Measurements from ENCODE around the gene ASGR1. TPM values are rescaled to one million over a fixed set of nuclear protein-coding genes. Genes with fewer than 3 reads are reported as not detected.
"Not testable (repeated sequence)": the region's sequence is repeated elsewhere in the genome, so short reads cannot be mapped to it uniquely, and the experiment has no call there.

The ASGR1 gene
- polyA plus RNA-seq, 1 donor from 2014 or later, result 80.2 TPM

- Histone ChIP-seq H3K4me2 (ENCODE audit: low read length) (no peak overlapping the region), H3K9me3 (ENCODE audit: low read length) (no peaks in the 10 kb centered on the region), H3K27me3 (ENCODE audit: insufficient read depth, low read depth, low read length) (no peaks in the 10 kb centered on the region), H3F3A (ENCODE audit: insufficient read depth, low read length, poor library complexity, severe bottlenecking) (no peaks in the 10 kb centered on the region), H3K9me2 (ENCODE audit: insufficient read depth, low read length) (no peaks in the 10 kb centered on the region), H4K20me1 (ENCODE audit: insufficient read depth) (no peaks in the 10 kb centered on the region), H3K36me3 (ENCODE audit: insufficient read depth, low read length) (no peaks in the 10 kb centered on the region), H2AFZ (ENCODE audit: low read depth, low read length) (no peak overlapping the region), H3K4me3 (ENCODE audit: low read length) (no peak overlapping the region), H3K27ac (ENCODE audit: low read length) (no peak overlapping the region), H3K9ac (ENCODE audit: low read length) (no peak overlapping the region), H3K79me2 (replicated peaks; ENCODE audit: insufficient read depth, low read length) (no peaks in the 10 kb centered on the region)
- TF ChIP-seq EP300 (conservative IDR thresholded peaks at IDR 0.05; ENCODE audit: poor library complexity, severe bottlenecking) (no peak), MXI1 (conservative IDR thresholded peaks at IDR 0.05; ENCODE audit: poor library complexity, severe bottlenecking) (no peak), SMC3 (conservative IDR thresholded peaks at IDR 0.05; ENCODE audit: poor library complexity) (no peak), POLR2AphosphoS5 (IDR thresholded peaks at IDR 0.05) (no peak), TAF1 (IDR thresholded peaks at IDR 0.05; ENCODE audit: low read depth) (no peak), REST (IDR thresholded peaks at IDR 0.05; ENCODE audit: borderline replicate concordance) (no peak), CTCF (IDR thresholded peaks at IDR 0.05; ENCODE audit: poor library complexity, severe bottlenecking) (no peak), RAD21 (conservative IDR thresholded peaks at IDR 0.05) (no peak), EZH2 (IDR thresholded peaks at IDR 0.05; ENCODE audit: borderline replicate concordance, insufficient read depth, low read length, poor library complexity, severe bottlenecking) (no peak)
Observed at GRCh38 chr17:7129311-7129710, 49.9 kb downstream of the ASGR1 start.

- Histone ChIP-seq H4K20me1 (ENCODE audit: insufficient read depth) (no peaks in the 10 kb centered on the region), H3K27ac (ENCODE audit: low read length) (no peak overlapping the region), H3K9me3 (ENCODE audit: low read length) (no peaks in the 10 kb centered on the region), H3K9me2 (ENCODE audit: insufficient read depth, low read length) (no peaks in the 10 kb centered on the region), H3K36me3 (ENCODE audit: insufficient read depth, low read length) (no peaks in the 10 kb centered on the region), H3K4me2 (ENCODE audit: low read length) (no peak overlapping the region), H2AFZ (ENCODE audit: low read depth, low read length) (no peak overlapping the region), H3F3A (ENCODE audit: insufficient read depth, low read length, poor library complexity, severe bottlenecking) (no peaks in the 10 kb centered on the region), H3K79me2 (replicated peaks; ENCODE audit: insufficient read depth, low read length) (no peaks in the 10 kb centered on the region), H3K27me3 (ENCODE audit: insufficient read depth, low read depth, low read length) (no peaks in the 10 kb centered on the region), H3K4me3 (ENCODE audit: low read length) (no peak overlapping the region), H3K9ac (ENCODE audit: low read length) (no peak overlapping the region)
- TF ChIP-seq REST (IDR thresholded peaks at IDR 0.05; ENCODE audit: borderline replicate concordance) (no peak), EP300 (conservative IDR thresholded peaks at IDR 0.05; ENCODE audit: poor library complexity, severe bottlenecking) (no peak), SMC3 (conservative IDR thresholded peaks at IDR 0.05; ENCODE audit: poor library complexity) (no peak), POLR2AphosphoS5 (IDR thresholded peaks at IDR 0.05) (no peak)
Observed at GRCh38 chr17:7128160-7128559, 51.0 kb downstream of the ASGR1 start.

GRCh38 chr17:7127501-7127900, 51.7 kb downstream of the ASGR1 start:
- not testable (repeated sequence) for H3K36me3 ChIP-seq (ENCODE audit: insufficient read depth, low read length); H3K27ac ChIP-seq (ENCODE audit: low read length); H3K4me2 ChIP-seq (ENCODE audit: low read length); H3K4me3 ChIP-seq (ENCODE audit: low read length); H3F3A ChIP-seq (ENCODE audit: insufficient read depth, low read length, poor library complexity, severe bottlenecking); H2AFZ ChIP-seq (ENCODE audit: low read depth, low read length); H3K9me3 ChIP-seq (ENCODE audit: low read length); H3K27me3 ChIP-seq (ENCODE audit: insufficient read depth, low read depth, low read length); H3K9me2 ChIP-seq (ENCODE audit: insufficient read depth, low read length); H3K79me2 ChIP-seq (replicated peaks; ENCODE audit: insufficient read depth, low read length); H3K9ac ChIP-seq (ENCODE audit: low read length); H4K20me1 ChIP-seq (ENCODE audit: insufficient read depth)

GRCh38 chr17:7126386-7126785, 52.8 kb downstream of the ASGR1 start:
- not testable (repeated sequence) for H3F3A ChIP-seq (ENCODE audit: insufficient read depth, low read length, poor library complexity, severe bottlenecking); H3K9me3 ChIP-seq (ENCODE audit: low read length)

More at GRCh38 chr17:7126386-7126785, 52.8 kb downstream of the ASGR1 start:
- not testable (repeated sequence) for H3K4me3 ChIP-seq (ENCODE audit: low read length); H3K9ac ChIP-seq (ENCODE audit: low read length); H3K9me2 ChIP-seq (ENCODE audit: insufficient read depth, low read length); H3K27ac ChIP-seq (ENCODE audit: low read length); H3K27me3 ChIP-seq (ENCODE audit: insufficient read depth, low read depth, low read length); H3K4me2 ChIP-seq (ENCODE audit: low read length); H3K79me2 ChIP-seq (replicated peaks; ENCODE audit: insufficient read depth, low read length); H2AFZ ChIP-seq (ENCODE audit: low read depth, low read length); H3K36me3 ChIP-seq (ENCODE audit: insufficient read depth, low read length); H4K20me1 ChIP-seq (ENCODE audit: insufficient read depth)
